Measurements from ENCODE around the gene ASZ1.

GRCh38 chr7:117313582-117313981 lies 113.7 kb downstream of the ASZ1 start:
- no peak for TF ChIP-seq CTCF (conservative IDR thresholded peaks at IDR 0.05; ENCODE audit: low read depth, low read length)
- no peak for TF ChIP-seq EZH2 (IDR thresholded peaks at IDR 0.05; ENCODE audit: low read length, unreplicated experiment)
